DMS153 treated with DMSO at 0.1 percent for 48 hours (cell line): ENCODE results near the gene TRIM31.

Source experiments
- DNase-seq: peaks from one replicate; lab custom pipeline; 2025; ENCODE audit not compliant: unreplicated experiment; lab: John Stamatoyannopoulos, UW

Gene TRIM31

GRCh38 chr6:30113003-30113759 lies at the start of gene TRIM31:
TSS of gene TRIM31 (minus strand) at chr6:30113090. CDS start at chr6:30112805, 285 bp downstream.
- DNase-seq = no peak

GRCh38 chr6:30162265-30163089 lies 49.6 kb upstream of the TRIM31 start:
- no peak for DNase-seq

- DNase-seq = no peak
Observed at GRCh38 chr6:30160785-30161531, 48.1 kb upstream of the TRIM31 start, which contains the start of gene TRIM10. TSS of gene TRIM10 (minus strand) at chr6:30161211. CDS start at chr6:30160858, 353 bp downstream.

GRCh38 chr6:30160008-30160784 lies 47.3 kb upstream of the TRIM31 start:
- DNase-seq = no peak

GRCh38 chr6:30158475-30159040 lies 45.7 kb upstream of the TRIM31 start:
- DNase-seq = no peak

- no peak for DNase-seq
Observed at GRCh38 chr6:30157999-30158398, 45.1 kb upstream of the TRIM31 start.

GRCh38 chr6:30157581-30157980 lies 44.7 kb upstream of the TRIM31 start:
- no peak for DNase-seq

- no peak for DNase-seq
Observed at GRCh38 chr6:30156774-30157173, 43.9 kb upstream of the TRIM31 start.

GRCh38 chr6:30156262-30156599 lies 43.3 kb upstream of the TRIM31 start:
- no peak for DNase-seq

- no peak for DNase-seq
Observed at GRCh38 chr6:30155520-30156261, 42.8 kb upstream of the TRIM31 start.

- no peak for DNase-seq
Observed at GRCh38 chr6:30154709-30155519, 42.0 kb upstream of the TRIM31 start.

- no peak for DNase-seq
Observed at GRCh38 chr6:30154061-30154460, 41.2 kb upstream of the TRIM31 start.

- DNase-seq = no peak
Observed at GRCh38 chr6:30152910-30153610, 40.2 kb upstream of the TRIM31 start.

GRCh38 chr6:30152016-30152673 lies 39.3 kb upstream of the TRIM31 start:
- no peak for DNase-seq

GRCh38 chr6:30151580-30151979 lies 38.7 kb upstream of the TRIM31 start:
- no peak for DNase-seq

- DNase-seq = no peak
Observed at GRCh38 chr6:30150671-30151395, 37.9 kb upstream of the TRIM31 start.
